ENCODE data around the gene CCL25.
A peak's percentile ranks its signal among the peaks of the same experiment; 100 is the strongest.
"Not testable (repeated sequence)": the region's sequence is repeated elsewhere in the genome, so short reads cannot be mapped to it uniquely, and the experiment has no call there.

The CCL25 gene

GRCh38 chr19:8052464-8052859 lies at the start of gene CCL25:
TSS of gene CCL25 (plus strand) at chr19:8052760. CDS start at chr19:8053050, 290 bp downstream.
- TF ChIP-seq Cebpa-rat (IDR thresholded peaks at IDR 0.05), result no peak
- Histone ChIP-seq H3K4me2 (peak within 1 kb of the TSS; percentile 82), H3K9ac (no peak within 1 kb of the TSS), H4K20me1 (no peaks in the 10 kb centered on the region), H3K9me3 (no peaks in the 10 kb centered on the region), H3K4me3 (no peak within 1 kb of the TSS), H3K36me3 (no peaks in the 10 kb centered on the region), H3K27me3 (no peaks in the 10 kb centered on the region), H3K4me1 (peaks cover 38% of the 10 kb centered on the region), H3K27ac (peak within 1 kb of the TSS; percentile 64; the same call in 1 of the 2 replicates)

- peak overlapping the region; percentile 95 for H3K4me2 ChIP-seq
- H3K27me3 ChIP-seq, result no peaks in the 10 kb centered on the region
- peak overlapping the region; percentile 91 for H3K9ac ChIP-seq
- no peak for TF ChIP-seq Cebpa-rat (IDR thresholded peaks at IDR 0.05)
- H3K4me1 ChIP-seq, result peaks cover 66% of the 10 kb centered on the region
- peaks cover 31% of the 10 kb centered on the region for H3K36me3 ChIP-seq
- no peaks in the 10 kb centered on the region for H3K9me3 ChIP-seq
- H4K20me1 ChIP-seq, result peaks cover 61% of the 10 kb centered on the region
- H3K4me3 ChIP-seq, result peak overlapping the region; percentile 92
- H3K27ac ChIP-seq, result 0 out of 2 replicates have a peak overlapping the region, but pooled peaks have one; percentile 89
These were observed 48.6 kb upstream of the CCL25 start for GRCh38 chr19:8004001-8004400.

- peak overlapping the region; percentile 89 for H3K27ac ChIP-seq
- peak overlapping the region; percentile 91 for H3K9ac ChIP-seq
- no peak for TF ChIP-seq Cebpa-rat (IDR thresholded peaks at IDR 0.05)
- H3K4me2 ChIP-seq, result peak overlapping the region; percentile 95
- H4K20me1 ChIP-seq, result peaks cover 52% of the 10 kb centered on the region
- no peaks in the 10 kb centered on the region for H3K27me3 ChIP-seq
- peaks cover 57% of the 10 kb centered on the region for H3K4me1 ChIP-seq
- H3K9me3 ChIP-seq, result no peaks in the 10 kb centered on the region
- H3K36me3 ChIP-seq, result peaks cover 26% of the 10 kb centered on the region
- peak overlapping the region; percentile 92 for H3K4me3 ChIP-seq
These were observed 47.6 kb upstream of the CCL25 start for GRCh38 chr19:8004723-8005513.

- Histone ChIP-seq H3K4me2 (peak within 1 kb of the TSS; percentile 95), H3K9ac (peak within 1 kb of the TSS; percentile 91), H3K4me1 (peaks cover 50% of the 10 kb centered on the region), H3K36me3 (peaks cover 24% of the 10 kb centered on the region), H3K27ac (peak within 1 kb of the TSS; percentile 89), H3K9me3 (no peaks in the 10 kb centered on the region), H3K4me3 (peak within 1 kb of the TSS; percentile 92), H3K27me3 (no peaks in the 10 kb centered on the region), H4K20me1 (peaks cover 45% of the 10 kb centered on the region)
- TF ChIP-seq Cebpa-rat (IDR thresholded peaks at IDR 0.05), result no peak
These were observed 46.9 kb upstream of the CCL25 start, which contains the start of gene ELAVL1 for GRCh38 chr19:8005534-8006256. TSS of gene ELAVL1 (minus strand) at chr19:8005641. CDS start at chr19:7991815, 13,826 bp downstream.

- Histone ChIP-seq H3K36me3 (no peaks in the 10 kb centered on the region), H3K4me2 (peak overlapping the region; percentile 41), H3K4me3 (no peak overlapping the region), H3K9me3 (no peaks in the 10 kb centered on the region), H4K20me1 (no peaks in the 10 kb centered on the region), H3K9ac (no peak overlapping the region), H3K27ac (no peak overlapping the region), H3K4me1 (peaks cover 39% of the 10 kb centered on the region), H3K27me3 (no peaks in the 10 kb centered on the region)
- TF ChIP-seq Cebpa-rat (IDR thresholded peaks at IDR 0.05), result no peak
These were observed 34.8 kb upstream of the CCL25 start for GRCh38 chr19:8017808-8018207.

- H3K9me3 ChIP-seq, result no peaks in the 10 kb centered on the region
- TF ChIP-seq Cebpa-rat (IDR thresholded peaks at IDR 0.05), result no peak
These were observed 31.9 kb upstream of the CCL25 start for GRCh38 chr19:8020681-8021080.

GRCh38 chr19:8021374-8021773 lies 31.2 kb upstream of the CCL25 start:
- no peak for TF ChIP-seq Cebpa-rat (IDR thresholded peaks at IDR 0.05)
- H3K9ac ChIP-seq, result peak overlapping the region; percentile 44; the same call in 1 of the 2 replicates
- no peaks in the 10 kb centered on the region for H3K27me3 ChIP-seq
- peak overlapping the region; percentile 44 for H3K27ac ChIP-seq
- H3K4me1 ChIP-seq, result peaks cover 34% of the 10 kb centered on the region
- no peaks in the 10 kb centered on the region for H3K36me3 ChIP-seq
- H4K20me1 ChIP-seq, result no peaks in the 10 kb centered on the region
- H3K9me3 ChIP-seq, result no peaks in the 10 kb centered on the region
- H3K4me2 ChIP-seq, result peak overlapping the region; percentile 53
- H3K4me3 ChIP-seq, result no peak overlapping the region

More at GRCh38 chr19:8020681-8021080, 31.9 kb upstream of the CCL25 start:
- Histone ChIP-seq H3K27ac (peak overlapping the region; percentile 44), H3K4me3 (no peak overlapping the region), H3K36me3 (no peaks in the 10 kb centered on the region), H3K27me3 (no peaks in the 10 kb centered on the region), H3K4me2 (peak overlapping the region; percentile 53), H4K20me1 (no peaks in the 10 kb centered on the region), H3K4me1 (peaks cover 39% of the 10 kb centered on the region), H3K9ac (peak overlapping the region; percentile 44; the same call in 1 of the 2 replicates)

GRCh38 chr19:8022275-8022674 lies 30.3 kb upstream of the CCL25 start:
- H3K9me3 ChIP-seq, result no peaks in the 10 kb centered on the region
- H3K27me3 ChIP-seq, result no peaks in the 10 kb centered on the region
- H3K27ac ChIP-seq, result no peak overlapping the region

GRCh38 chr19:8023371-8023770 lies 29.2 kb upstream of the CCL25 start:
- Histone ChIP-seq H3K9me3 (no peaks in the 10 kb centered on the region), H3K36me3 (no peaks in the 10 kb centered on the region), H3K4me2 (no peak overlapping the region), H4K20me1 (no peaks in the 10 kb centered on the region), H3K4me3 (no peak overlapping the region), H3K9ac (no peak overlapping the region), H3K27me3 (no peaks in the 10 kb centered on the region), H3K27ac (no peak overlapping the region), H3K4me1 (peaks cover 28% of the 10 kb centered on the region)
- no peak for TF ChIP-seq Cebpa-rat (IDR thresholded peaks at IDR 0.05)

More at GRCh38 chr19:8022275-8022674, 30.3 kb upstream of the CCL25 start:
- no peaks in the 10 kb centered on the region for H4K20me1 ChIP-seq
- H3K9ac ChIP-seq, result no peak overlapping the region
- H3K4me2 ChIP-seq, result no peak overlapping the region
- no peak for TF ChIP-seq Cebpa-rat (IDR thresholded peaks at IDR 0.05)
- H3K4me1 ChIP-seq, result peaks cover 28% of the 10 kb centered on the region
- H3K36me3 ChIP-seq, result no peaks in the 10 kb centered on the region
- H3K4me3 ChIP-seq, result no peak overlapping the region

- H3K36me3 ChIP-seq, H3K9ac ChIP-seq, H3K27me3 ChIP-seq, H3K4me3 ChIP-seq, H3K4me2 ChIP-seq, H3K9me3 ChIP-seq, H4K20me1 ChIP-seq, H3K27ac ChIP-seq: not testable (repeated sequence)
- peaks cover 36% of the 10 kb centered on the region for H3K4me1 ChIP-seq
These were observed 28.3 kb upstream of the CCL25 start for GRCh38 chr19:8024256-8024655.
